Activated CD4-positive, alpha-beta T cell treated with anti-CD3 and anti-CD28 coated beads for 48 hours (primary cell): ENCODE results near the gene CFL2.

ENCODE experiments used
- DNase-seq: peaks from one replicate; pipeline ENCODE4 v3.0.0-alpha.2; 2020

Gene CFL2

DNA sequence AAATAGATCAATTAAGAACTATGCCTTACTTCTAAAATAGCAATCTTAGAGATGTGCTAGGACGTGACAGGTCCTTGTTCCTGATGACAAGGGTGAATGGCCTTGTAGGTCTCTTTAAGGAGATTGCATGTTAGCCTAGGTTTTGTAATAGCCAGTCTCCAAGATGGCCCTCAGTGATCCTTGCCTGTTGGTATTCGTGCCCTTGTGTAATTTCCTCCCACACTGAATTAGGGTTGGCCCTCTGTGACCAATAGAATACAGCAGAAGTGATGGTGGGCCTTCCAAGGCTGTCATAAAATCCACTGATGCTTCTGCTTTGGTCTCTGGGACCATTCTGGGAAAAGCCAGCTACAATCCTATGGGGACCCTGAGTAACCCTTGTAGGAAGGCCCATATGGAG lies 46.3 kb downstream of the CFL2 start:
- DNase-seq: no peak

- DNase-seq: no peak
Measured at GRCh38 chr14:34667007-34667406, 47.4 kb downstream of the CFL2 start.

DNA sequence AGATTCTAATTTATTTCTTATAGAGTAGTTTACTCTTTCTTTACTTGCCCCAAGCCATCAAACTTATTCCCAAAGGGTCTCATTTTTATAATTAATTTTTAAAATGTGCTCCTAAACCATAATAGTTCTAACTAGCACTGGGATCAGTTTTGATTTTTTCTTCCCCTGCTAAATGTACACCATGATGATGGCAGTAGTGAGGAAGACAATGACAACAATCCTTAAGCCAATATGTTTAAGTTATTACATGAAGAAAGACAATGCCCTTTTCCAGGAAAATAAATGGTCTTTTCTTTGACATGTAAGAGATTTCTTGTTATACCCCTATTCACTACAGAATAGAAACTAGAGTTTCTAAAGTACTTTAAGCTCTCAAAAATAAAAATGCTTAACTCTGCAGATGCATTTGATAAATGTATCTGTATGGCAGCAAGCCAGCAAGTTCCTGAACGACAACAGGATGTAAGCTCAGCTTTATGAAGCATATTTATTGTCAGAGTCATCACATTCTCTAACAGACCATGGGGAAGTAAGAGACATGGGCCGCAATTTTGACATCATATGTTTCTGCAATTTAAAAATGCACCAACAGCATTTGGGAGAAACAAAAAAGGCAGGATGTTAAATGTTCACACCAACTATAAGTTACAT lies 48.5 kb downstream of the CFL2 start:
- DNase-seq: no peak

DNA sequence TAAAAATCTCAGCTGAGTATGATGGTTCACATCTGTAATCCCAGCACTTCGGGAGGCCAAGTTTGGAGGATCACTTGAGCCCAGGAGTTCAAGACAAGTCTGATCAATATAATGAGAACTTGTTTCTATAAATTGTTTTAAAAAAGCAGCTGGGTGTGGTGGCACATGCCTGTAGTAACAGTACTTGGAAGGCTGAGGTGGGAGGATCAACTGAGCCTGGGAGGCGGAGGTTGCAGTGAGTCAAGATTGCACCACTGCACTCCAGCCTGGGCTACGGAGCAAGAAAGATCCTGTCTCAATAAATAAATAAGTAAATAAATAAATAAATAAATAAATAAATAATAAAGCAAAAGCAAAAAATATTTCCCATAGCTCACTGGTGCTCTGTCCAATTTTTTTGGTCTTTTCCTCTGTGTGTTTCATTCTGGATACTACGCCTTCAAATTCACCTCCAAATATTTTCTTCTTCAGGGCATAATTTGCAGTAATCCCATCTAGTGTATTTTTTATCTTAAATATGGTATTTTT lies 51.8 kb downstream of the CFL2 start:
- DNase-seq: no peak

DNA sequence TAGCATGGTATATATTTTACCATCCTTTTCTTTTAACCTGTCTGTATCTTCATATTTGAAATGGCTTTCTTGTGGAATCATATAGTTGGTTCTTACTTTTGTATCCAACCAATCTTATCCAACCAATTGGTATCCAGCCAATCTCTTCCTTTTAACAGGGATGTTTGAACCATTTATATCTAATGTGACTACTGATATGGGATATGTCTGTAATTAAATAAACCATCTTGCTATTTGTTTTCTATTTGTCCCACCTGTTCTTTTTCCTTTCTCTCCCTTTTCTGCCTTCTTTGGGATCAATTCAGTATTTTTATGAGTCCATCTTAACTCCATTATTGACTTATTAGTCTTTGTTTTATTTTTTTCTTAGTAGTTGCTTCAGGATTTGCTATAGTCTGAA lies 53.6 kb downstream of the CFL2 start:
- no peak for DNase-seq
